AG04450 (cell line): ENCODE measurements around the gene KCP. TPM values are rescaled to one million over a fixed set of nuclear protein-coding genes. Genes with fewer than 3 reads are reported as not detected.

ENCODE experiments used
- CTCF ChIA-PET: fragments of 300-600, 350-600 bp; formaldehyde crosslinking; extraction: SDS; loops from one replicate; lab custom pipeline; 2022; ENCODE audit warnings: antibody characterized with exemption, inconsistent platforms; lab: Charles Lee
- POLR2A ChIA-PET: fragments of 350-600 bp; formaldehyde crosslinking; extraction: SDS; loops from one replicate; lab custom pipeline; 2021; ENCODE audit warnings: antibody characterized with exemption, inconsistent platforms; lab: Yijun Ruan, JAX
- DNase-seq: peaks from one replicate; pipeline ENCODE4 v3.0.0-alpha.2; 2011; ENCODE audit warnings: low read depth, low spot score
- H3K27ac ChIP-seq: one replicate; pipeline ENCODE4 v1.5.1; 2012; ENCODE audit warnings: low read depth, low read length, control low read depth
- H3K27me3 ChIP-seq: one replicate; pipeline ENCODE4 v1.6.0; 2012; ENCODE audit warnings: low read length; ENCODE audit not compliant: control insufficient read depth, insufficient read depth
- H3K4me3 ChIP-seq: 2 replicates; pipeline ENCODE4 v1.5.1; 2011; ENCODE audit warnings: mild to moderate bottlenecking, low read depth, low read length, control low read depth
- H3K9me3 ChIP-seq: 2 replicates; pipeline ENCODE4 v1.5.1; 2012; ENCODE audit warnings: low read length; ENCODE audit not compliant: control insufficient read depth, insufficient read depth
- polyA plus RNA-seq: library from polyadenylated mRNA; depleted of rRNA; stranded (reverse); fragments of >200 nt; gene quantifications from 2 replicates; pipeline ENCODE4 v1.2.3, GENCODE V29; 2011
- TF ChIP-seq, protein P1 (sequence below): IDR thresholded peaks from 2 replicates; pipeline ENCODE4 v1.5.1; 2011; ENCODE audit warnings: low read depth, low read length, control low read depth, inconsistent platforms

Gene KCP
- polyA plus RNA-seq, 1 experiment, result 0.04 TPM

DNA sequence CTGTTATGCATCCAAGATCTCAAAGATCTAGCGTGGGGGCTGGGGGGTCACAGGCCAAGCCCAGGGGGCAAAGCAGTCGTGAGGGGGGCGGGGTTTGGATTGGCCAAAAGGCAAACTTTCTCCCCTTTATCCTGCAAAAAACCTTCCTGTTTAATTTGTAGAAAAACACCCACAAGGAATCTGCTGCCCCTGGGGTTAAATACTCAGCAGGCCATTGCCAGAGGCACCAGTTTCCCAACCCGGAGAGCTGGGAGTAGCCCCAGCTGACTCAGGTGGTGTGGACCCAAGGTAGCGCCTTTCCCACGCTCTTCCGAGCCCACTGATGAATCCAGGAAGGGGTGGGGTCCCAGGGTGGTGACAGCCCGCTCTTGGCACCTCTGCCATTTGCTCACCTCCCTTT is 21.4 kb downstream of the KCP start:
- Histone ChIP-seq H3K9me3 (peaks cover 3% of the 10 kb centered on the region; the same call in 1 of the 2 replicates), H3K27ac (no peak overlapping the region), H3K4me3 (no peak overlapping the region), H3K27me3 (peaks cover 2% of the 10 kb centered on the region)
- TF ChIP-seq, protein P1, sequence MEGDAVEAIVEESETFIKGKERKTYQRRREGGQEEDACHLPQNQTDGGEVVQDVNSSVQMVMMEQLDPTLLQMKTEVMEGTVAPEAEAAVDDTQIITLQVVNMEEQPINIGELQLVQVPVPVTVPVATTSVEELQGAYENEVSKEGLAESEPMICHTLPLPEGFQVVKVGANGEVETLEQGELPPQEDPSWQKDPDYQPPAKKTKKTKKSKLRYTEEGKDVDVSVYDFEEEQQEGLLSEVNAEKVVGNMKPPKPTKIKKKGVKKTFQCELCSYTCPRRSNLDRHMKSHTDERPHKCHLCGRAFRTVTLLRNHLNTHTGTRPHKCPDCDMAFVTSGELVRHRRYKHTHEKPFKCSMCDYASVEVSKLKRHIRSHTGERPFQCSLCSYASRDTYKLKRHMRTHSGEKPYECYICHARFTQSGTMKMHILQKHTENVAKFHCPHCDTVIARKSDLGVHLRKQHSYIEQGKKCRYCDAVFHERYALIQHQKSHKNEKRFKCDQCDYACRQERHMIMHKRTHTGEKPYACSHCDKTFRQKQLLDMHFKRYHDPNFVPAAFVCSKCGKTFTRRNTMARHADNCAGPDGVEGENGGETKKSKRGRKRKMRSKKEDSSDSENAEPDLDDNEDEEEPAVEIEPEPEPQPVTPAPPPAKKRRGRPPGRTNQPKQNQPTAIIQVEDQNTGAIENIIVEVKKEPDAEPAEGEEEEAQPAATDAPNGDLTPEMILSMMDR, result no peak
- ChIA-PET POLR2A (no interaction called here), CTCF (no interaction called here)
- no peak for DNase-seq

GRCh38 chr7:128888756-128889095 is 21.8 kb downstream of the KCP start:
- POLR2A ChIA-PET, result no interaction called here
- CTCF ChIA-PET, result no interaction called here
- no peak overlapping the region for H3K4me3 ChIP-seq
- TF ChIP-seq, protein P1, result no peak
- no peaks in the 10 kb centered on the region for H3K27me3 ChIP-seq
- peaks cover 3% of the 10 kb centered on the region; the same call in 1 of the 2 replicates for H3K9me3 ChIP-seq
- no peak for DNase-seq
- H3K27ac ChIP-seq, result no peak overlapping the region

GRCh38 chr7:128888039-128888755 is 22.3 kb downstream of the KCP start:
- DNase-seq, result no peak
- Histone ChIP-seq H3K4me3 (no peak overlapping the region), H3K27me3 (no peaks in the 10 kb centered on the region), H3K27ac (no peak overlapping the region), H3K9me3 (peaks cover 3% of the 10 kb centered on the region; the same call in 1 of the 2 replicates)
- ChIA-PET CTCF (no interaction called here), POLR2A (no interaction called here)
- TF ChIP-seq, protein P1, result no peak

DNA sequence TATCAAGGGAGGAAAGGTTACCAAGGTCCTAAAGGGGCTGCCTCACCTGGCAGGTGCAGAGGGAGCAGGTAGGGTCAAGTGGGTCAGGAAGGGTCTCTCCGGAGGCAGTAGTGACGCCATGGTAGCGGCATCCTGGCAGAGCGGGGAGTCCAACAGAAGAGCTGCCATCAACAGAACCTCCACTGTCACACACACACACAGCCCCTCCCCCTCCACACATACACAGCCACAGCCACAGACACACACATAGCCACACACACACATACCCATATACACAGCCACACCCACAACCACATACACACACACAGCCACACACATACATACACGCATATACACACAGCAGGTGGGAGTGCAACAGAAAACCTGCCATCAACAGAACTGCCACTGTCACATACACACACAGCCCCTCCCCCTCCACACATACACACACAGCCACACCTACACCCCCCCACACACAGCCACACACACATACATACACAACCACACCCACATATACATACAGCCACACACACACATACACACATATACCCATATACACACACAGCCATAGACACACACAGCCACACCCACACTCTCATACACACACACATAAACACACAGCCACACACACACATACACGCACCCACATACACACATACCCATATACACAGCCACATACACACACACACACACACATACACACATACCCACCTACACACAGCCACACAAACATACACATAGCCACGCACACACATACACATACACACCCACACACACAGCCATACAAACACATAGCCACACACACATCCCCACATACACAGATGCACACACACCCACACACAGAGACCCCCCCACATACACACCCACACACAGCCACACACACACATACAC is 23.1 kb downstream of the KCP start:
- CTCF ChIA-PET, result no interaction called here
- Histone ChIP-seq H3K27me3 (no peaks in the 10 kb centered on the region), H3K9me3 (peaks cover 3% of the 10 kb centered on the region; the same call in 1 of the 2 replicates), H3K27ac (no peak overlapping the region), H3K4me3 (no peak overlapping the region)
- POLR2A ChIA-PET, result no interaction called here
- DNase-seq, result no peak
- TF ChIP-seq, protein P1, result no peak
